GM21786 (cell line): ENCODE results near the gene HSD17B14.
"Not testable (repeated sequence)": the region's sequence is repeated elsewhere in the genome, so short reads cannot be mapped to it uniquely, and the experiment has no call there.

Source experiments
- ATAC-seq: cut with Tn5 transposase; IDR thresholded peaks from one replicate; pipeline ENCODE4 v1.9.1; 2021; ENCODE audit not compliant: unreplicated experiment

HSD17B14 gene

GRCh38 chr19:48768171-48768753 lies 68.0 kb downstream of the HSD17B14 start:
- not testable (repeated sequence) for ATAC-seq

GRCh38 chr19:48765816-48766215 lies 70.5 kb downstream of the HSD17B14 start:
- not testable (repeated sequence) for ATAC-seq
